Hematopoietic multipotent progenitor cell (in vitro differentiated cells): Measurements from ENCODE around the gene EXOC4. TPM values are rescaled to one million over a fixed set of nuclear protein-coding genes. Genes with fewer than 3 reads are reported as not detected.

Source experiments
- DNase-seq, 3 donors: peaks; one replicate each; pipeline ENCODE4 v3.0.0-alpha.2; 2011 to 2015; ENCODE audit warnings: low read depth in 2 of 3, low spot score in 2 of 3
- total RNA-seq: library from RNA; depleted of rRNA; stranded (reverse); fragments of >200 nt; gene quantifications from one replicate; pipeline ENCODE4 v1.2.3, GENCODE V29; 2012

Gene EXOC4
- total RNA-seq, 1 donor = 66.2 TPM

DNA sequence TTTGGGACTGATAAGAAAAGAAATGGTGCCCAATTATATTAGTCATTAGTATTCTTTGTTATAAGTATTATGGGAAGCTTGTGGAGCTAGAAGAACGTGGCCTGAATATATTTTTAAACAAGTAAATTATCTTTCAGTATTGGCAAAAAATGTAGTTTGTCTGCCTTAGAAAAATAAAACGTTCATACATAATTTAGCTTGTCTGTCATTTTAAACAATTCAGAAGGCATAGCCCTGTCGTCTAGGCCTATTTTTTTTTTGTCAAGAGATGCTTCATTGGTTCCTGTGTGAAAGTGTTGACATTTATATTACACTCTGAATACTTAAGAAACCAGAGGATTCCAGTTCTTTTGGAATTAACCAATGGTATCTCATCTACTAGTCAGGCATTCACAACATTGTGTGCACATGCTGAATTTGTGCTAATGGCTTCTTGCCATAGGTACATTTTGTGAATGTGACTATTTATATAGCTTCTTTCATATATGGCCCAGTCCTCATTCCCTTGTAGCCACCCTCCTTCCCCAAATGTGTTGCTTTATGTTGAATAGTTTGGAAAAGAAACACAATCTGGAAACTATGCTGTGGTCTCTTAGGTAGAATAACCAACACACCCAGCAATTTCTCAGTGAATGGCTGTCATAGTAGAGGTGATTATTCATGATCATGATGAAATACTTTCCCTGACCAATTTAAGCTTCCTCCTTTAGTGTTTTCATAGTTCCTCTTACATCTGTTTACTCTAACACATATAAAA lies 435.8 kb downstream of the EXOC4 start:
- peak in 2 of 3 donors; percentile 17 to 72 for DNase-seq

DNA sequence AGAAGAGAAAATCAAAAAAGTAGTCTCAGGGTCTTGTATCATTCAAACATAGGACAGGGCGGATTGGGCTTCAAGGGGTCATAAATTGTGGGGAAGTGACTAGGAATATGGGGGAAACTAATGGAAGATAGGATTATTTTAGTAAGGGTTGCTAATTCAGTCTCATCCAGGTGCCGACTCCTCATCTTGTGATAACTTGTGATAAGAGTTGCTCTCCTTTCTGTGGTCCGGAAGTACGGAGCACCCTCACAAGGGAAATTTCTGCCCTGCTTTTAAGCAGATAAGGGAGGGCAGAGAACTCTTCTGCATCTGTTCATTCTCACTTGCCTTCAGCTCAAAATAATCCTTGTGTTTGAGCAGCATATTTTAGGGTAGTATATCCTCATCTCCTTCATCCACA lies 437.9 kb downstream of the EXOC4 start:
- DNase-seq = no peak

DNA sequence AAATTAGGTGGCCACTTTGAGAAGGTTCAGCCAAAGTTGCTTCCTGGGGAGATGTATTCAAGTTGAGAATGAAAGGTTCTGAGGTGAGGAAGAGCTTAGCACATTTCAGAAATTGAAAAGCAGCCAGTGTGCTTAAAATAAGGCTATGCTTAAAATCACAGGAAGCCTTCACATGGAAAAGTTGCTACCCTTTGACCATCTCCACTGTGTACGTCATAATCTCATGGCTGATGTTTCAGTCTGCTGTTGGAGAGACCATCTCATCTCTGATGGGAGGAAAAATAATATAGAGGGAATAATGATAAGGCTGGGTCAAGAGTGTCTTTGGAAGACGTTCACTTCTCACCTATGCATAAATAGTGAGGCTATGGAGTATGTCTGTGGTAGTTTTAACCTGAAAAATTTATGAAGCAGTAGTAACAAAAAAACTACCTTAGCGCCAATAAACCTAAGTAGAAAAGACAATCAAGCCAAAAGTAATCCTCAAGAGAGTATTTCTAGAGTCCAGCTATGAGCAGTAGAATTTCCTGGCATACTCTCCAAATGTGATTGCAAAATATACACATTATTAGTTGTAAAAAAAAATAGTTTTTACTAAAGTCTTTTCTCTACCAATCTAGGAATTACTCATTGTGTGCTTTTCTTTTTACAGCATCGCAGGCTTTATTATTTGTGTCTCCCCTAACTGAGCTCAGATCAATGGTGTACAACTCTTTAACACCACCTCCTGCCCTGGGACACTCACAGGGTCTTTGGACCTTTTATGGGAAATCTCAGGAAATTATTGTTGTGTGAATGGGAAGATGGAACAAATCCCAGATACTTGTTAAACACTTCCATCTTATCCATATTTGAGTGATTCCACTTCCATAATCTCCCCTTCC lies 439.1 kb downstream of the EXOC4 start:
- no peak for DNase-seq

DNA sequence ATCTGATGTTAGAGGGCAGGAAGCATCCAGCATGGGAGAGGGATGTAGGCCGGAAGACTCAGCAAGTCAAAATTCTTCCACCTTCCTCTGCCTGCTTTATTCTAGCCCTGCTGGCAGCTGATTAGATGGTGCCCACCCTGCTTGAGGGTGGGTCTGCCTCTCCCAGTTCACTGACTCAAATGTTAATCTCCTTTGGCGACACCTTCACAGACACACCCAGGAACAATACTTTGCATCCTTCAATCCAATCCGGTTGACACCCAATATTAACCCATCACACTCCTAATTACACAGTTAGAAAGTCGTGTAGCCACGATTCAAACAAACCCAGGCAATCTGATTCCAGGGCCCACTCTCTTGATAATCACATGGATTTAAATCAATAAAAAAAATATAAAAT lies 440.4 kb downstream of the EXOC4 start:
- no peak for DNase-seq

DNA sequence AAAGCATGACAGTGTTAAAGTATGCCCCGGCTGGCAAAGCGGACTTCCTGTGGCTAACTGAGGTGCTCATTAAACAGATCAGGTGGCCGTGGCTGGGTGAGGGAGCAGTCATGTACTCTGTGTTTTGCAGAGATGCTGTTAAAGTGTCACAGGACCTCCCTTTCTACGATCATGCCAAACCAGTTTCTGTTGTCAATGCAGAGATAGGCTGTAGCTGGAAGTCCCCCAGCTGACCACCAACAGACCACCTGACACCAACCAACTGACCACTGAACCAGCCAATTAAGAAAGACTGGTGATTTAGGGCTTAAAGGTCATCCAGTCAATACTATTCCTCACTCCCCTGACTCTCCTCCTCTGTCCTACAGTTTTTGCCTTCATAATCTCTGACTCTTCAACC lies 443.2 kb downstream of the EXOC4 start:
- no peak for DNase-seq

GRCh38 chr7:133697585-133697984 lies 444.7 kb downstream of the EXOC4 start:
- DNase-seq = no peak

DNA sequence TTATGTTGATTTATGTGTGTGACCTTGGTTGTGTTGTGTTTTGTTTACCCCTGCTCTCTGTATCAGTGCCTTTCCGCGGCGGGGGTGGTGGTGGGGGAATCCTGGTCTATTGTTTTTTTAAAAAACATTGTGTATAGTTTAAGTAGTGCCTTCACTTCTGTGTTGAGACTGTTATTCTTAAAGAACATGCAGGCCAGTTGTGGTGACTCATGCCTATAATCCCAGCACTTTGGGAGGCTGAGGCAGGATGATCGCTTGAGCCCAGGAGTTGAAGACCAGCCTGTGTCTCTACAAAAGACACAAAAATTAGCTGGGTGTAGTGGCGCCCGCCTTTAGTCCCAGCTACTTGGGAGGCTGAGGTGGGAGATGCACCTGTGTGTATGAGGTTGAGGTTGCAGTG lies 445.2 kb downstream of the EXOC4 start:
- DNase-seq = no peak

GRCh38 chr7:133699386-133699785 lies 446.5 kb downstream of the EXOC4 start:
- DNase-seq = no peak

- no peak for DNase-seq
Observed at GRCh38 chr7:133702078-133702477, 449.2 kb downstream of the EXOC4 start.

- no peak for DNase-seq
Observed at GRCh38 chr7:133702960-133703359, 450.1 kb downstream of the EXOC4 start.

- no peak for DNase-seq
Observed at GRCh38 chr7:133703547-133703946, 450.7 kb downstream of the EXOC4 start.

DNA sequence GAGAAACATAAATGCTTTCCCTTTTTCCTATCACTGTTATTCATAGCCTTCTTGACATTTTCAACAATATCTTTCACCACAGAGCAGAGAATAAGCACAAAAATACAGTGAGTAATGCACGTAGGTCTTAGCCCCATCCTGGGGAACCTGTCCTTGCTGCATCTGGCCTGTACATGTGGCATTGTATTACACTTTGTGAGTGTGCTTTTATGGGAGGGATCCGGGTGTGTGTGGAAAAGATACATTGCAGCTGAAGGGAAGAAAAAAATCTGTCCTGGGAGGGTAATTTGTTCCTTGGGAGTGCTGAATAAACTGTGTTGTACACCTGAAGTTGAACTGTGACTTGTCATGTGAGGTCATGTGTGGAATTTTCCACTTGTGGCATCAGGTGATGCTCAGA lies 451.6 kb downstream of the EXOC4 start:
- no peak for DNase-seq

GRCh38 chr7:133705596-133705995 lies 452.7 kb downstream of the EXOC4 start:
- no peak for DNase-seq

DNA sequence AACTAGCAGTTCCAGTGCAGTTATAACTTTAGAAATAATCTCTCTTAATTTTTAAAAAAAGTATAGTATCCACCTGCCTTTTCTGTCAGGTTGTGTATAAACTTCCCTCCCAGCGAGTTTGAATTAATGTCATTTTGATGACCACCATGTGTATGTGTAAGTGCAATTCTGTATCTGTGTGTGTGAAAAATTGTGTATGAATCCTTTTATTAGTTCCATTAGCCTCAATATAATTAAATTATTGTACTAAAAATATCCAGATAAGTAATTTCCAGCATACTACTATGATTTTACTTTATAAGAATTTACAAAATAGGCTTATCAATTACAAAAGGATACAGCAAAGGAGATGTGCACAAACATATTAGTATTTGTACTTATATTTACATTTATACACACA lies 453.1 kb downstream of the EXOC4 start:
- DNase-seq = no peak

GRCh38 chr7:133709036-133709880 lies 456.4 kb downstream of the EXOC4 start:
- DNase-seq = no peak

- DNase-seq = no peak
Observed at GRCh38 chr7:133712544-133712943, 459.7 kb downstream of the EXOC4 start.

GRCh38 chr7:133714654-133715053 lies 461.8 kb downstream of the EXOC4 start:
- DNase-seq = no peak

DNA sequence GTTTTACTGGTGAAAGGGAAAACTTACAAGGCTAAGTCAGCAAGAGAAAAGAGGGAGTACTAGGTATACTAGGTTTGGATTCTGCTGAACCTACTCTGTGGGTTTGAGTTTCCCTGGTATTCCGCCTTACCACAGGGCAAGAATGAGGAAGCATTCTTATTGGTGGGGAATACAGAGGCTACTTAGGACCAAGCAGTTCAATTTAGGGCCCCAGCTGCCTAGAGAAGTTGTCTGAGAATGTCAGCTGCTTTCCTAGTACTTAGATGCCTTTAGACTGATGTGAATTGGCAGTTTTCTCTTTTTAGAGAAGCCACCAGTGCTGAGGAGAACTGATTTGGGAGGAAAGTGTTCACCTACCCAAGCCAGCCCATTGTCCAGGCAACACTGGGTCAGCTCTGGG lies 465.3 kb downstream of the EXOC4 start:
- DNase-seq = no peak

DNA sequence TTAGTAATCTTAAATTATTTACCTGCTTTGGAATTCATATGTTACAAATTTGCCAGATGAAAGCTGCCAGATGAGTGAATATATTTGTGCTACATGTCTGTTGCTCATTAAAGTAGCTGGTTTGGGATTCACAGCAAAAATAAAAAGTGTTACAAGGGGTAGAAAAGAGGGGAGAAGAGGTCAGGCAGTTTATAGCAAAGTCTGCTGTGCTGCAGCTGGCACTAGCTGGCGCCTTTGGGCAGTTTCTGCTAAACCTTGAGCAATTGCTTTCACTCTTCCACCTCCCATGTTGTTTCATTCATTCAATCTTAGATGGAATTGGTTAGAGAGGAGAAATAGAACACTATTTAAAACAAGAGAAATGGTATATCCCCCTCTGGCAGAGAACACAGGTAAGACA lies 470.2 kb downstream of the EXOC4 start:
- DNase-seq = no peak

GRCh38 chr7:133724148-133724547 lies 471.3 kb downstream of the EXOC4 start:
- no peak for DNase-seq

GRCh38 chr7:133724694-133725093 lies 471.8 kb downstream of the EXOC4 start:
- DNase-seq = no peak
